H1 (cell line): Measurements from ENCODE around the gene ZNF587B. TPM values are rescaled to one million over a fixed set of nuclear protein-coding genes. Genes with fewer than 3 reads are reported as not detected.

Experiments
- CTCF ChIA-PET: fragments of 300-600 bp; sonication (Branson Sonifier 250); formaldehyde crosslinking; loops from one replicate; lab custom pipeline; 2021; ENCODE audit not compliant: partially characterized antibody; lab: Charles Lee
- POLR2A ChIA-PET: fragments of 300-600 bp; sonication (Branson Sonifier 250); formaldehyde crosslinking; loops from one replicate; lab custom pipeline; 2021; ENCODE audit warnings: inconsistent platforms; ENCODE audit not compliant: partially characterized antibody; lab: Charles Lee
- DNase-seq, 2 experiments: peaks; one replicate each; pipeline versions ENCODE4 v3.0.0 to v3.0.0-alpha.2; 2010 to 2022; ENCODE audit warnings: low spot score in 2 of 2, low read depth in 1 of 2, mixed read lengths in 1 of 2
- FAIRE-seq: peaks from 2 replicates; lab custom pipeline; 2011; peaks lifted over from hg19 to GRCh38; lab: Jason Lieb, UNC
- H2AFZ ChIP-seq: 2 replicates; pipeline ENCODE4 v1.8.1; 2012; ENCODE audit warnings: low read length, inconsistent platforms
- H2AK5ac ChIP-seq: 2 replicates; pipeline ENCODE4 v1.6.1; 2013; ENCODE audit warnings: low read depth, low read length
- H2BK120ac ChIP-seq: replicated peaks from 2 replicates; pipeline ENCODE3; 2013; ENCODE audit warnings: low read depth, low read length, inconsistent platforms
- H2BK12ac ChIP-seq: 2 replicates; pipeline ENCODE4 v1.6.1; 2013; ENCODE audit warnings: low read depth, low read length
- H2BK15ac ChIP-seq: 2 replicates; pipeline ENCODE4 v1.6.1; 2013; ENCODE audit warnings: low read length
- H2BK20ac ChIP-seq: 2 replicates; pipeline ENCODE4 v1.6.1; 2013; ENCODE audit warnings: low read length
- H2BK5ac ChIP-seq: 2 replicates; pipeline ENCODE4 v1.6.1; 2013; ENCODE audit warnings: low read depth, low read length
- H3K14ac ChIP-seq: 2 replicates; pipeline ENCODE4 v1.6.1; 2013; ENCODE audit warnings: inconsistent platforms; ENCODE audit not compliant: insufficient read length
- H3K18ac ChIP-seq: 2 replicates; pipeline ENCODE4 v1.6.1; 2013; ENCODE audit warnings: low read length; ENCODE audit errors: extremely low read depth
- H3K23ac ChIP-seq: 2 replicates; pipeline ENCODE4 v1.6.1; 2013; ENCODE audit warnings: inconsistent platforms; ENCODE audit not compliant: insufficient read length
- H3K23me2 ChIP-seq: 2 replicates; pipeline ENCODE4 v1.6.1; 2013; ENCODE audit warnings: low read depth, low read length
- H3K27ac ChIP-seq: 2 replicates; pipeline ENCODE4 v1.6.1; 2011; ENCODE audit warnings: low read depth, low read length, inconsistent platforms
- H3K27me3 ChIP-seq, 4 experiments: replicated peaks in 1 of 4; 1 replicate in 1 of 4; 2 replicates in 3 of 4; pipeline versions ENCODE4 v1.6.1 to v1.8.1; 2011 to 2013; ENCODE audit warnings: low read length in 3 of 4, mild to moderate bottlenecking in 3 of 4, inconsistent platforms in 2 of 4, mixed read lengths in 2 of 4, moderate library complexity in 1 of 4; ENCODE audit not compliant: control insufficient read depth in 3 of 4, insufficient read depth in 3 of 4; ENCODE audit errors: extremely low read depth in 1 of 4
- H3K36me3 ChIP-seq, 4 experiments: 2 replicates each; pipeline versions ENCODE4 v1.6.1 to v1.8.1; 2011 to 2013; ENCODE audit warnings: mild to moderate bottlenecking in 4 of 4, low read length in 3 of 4, moderate library complexity in 2 of 4, control low read depth in 1 of 4, inconsistent platforms in 1 of 4; ENCODE audit not compliant: insufficient read depth in 4 of 4, control insufficient read depth in 2 of 4
- H3K4ac ChIP-seq: replicated peaks from 2 replicates; pipeline ENCODE3; 2013; ENCODE audit warnings: low read length, low read depth, mixed read lengths, inconsistent platforms; ENCODE audit not compliant: insufficient read length
- H3K4me1 ChIP-seq, 4 experiments: replicated peaks in 1 of 4; 1 replicate in 1 of 4; 2 replicates in 3 of 4; pipeline versions ENCODE4 v1.6.1 to v1.8.1; 2011 to 2013; ENCODE audit warnings: low read length in 3 of 4, inconsistent platforms in 2 of 4, mixed read lengths in 1 of 4; ENCODE audit not compliant: insufficient read depth in 4 of 4, control insufficient read depth in 3 of 4
- H3K4me2 ChIP-seq, 2 experiments: 2 replicates each; pipeline versions ENCODE4 v1.6.1 to v1.8.1; 2011 to 2013; ENCODE audit warnings: low read depth in 2 of 2, low read length in 2 of 2, control low read depth in 1 of 2, inconsistent platforms in 1 of 2, mild to moderate bottlenecking in 1 of 2; ENCODE audit not compliant: insufficient read depth in 1 of 2
- H3K4me3 ChIP-seq, 4 experiments: fragments of 200-600, 300-600 bp in 1 of 4; sonication (generic), shearing (Covaris generic), sonication (Bioruptor Twin) in 1 of 4; 2 replicates each; pipeline versions ENCODE4 v1.5.1 to v1.8.1; 2011 to 2016; ENCODE audit warnings: low read length in 4 of 4, low read depth in 3 of 4, control low read depth in 2 of 4, inconsistent platforms in 2 of 4, mild to moderate bottlenecking in 2 of 4, mixed read lengths in 1 of 4, moderate library complexity in 1 of 4; ENCODE audit not compliant: insufficient read depth in 2 of 4; ENCODE audit errors: extremely low read depth in 1 of 4
- H3K56ac ChIP-seq: replicated peaks from 2 replicates; pipeline ENCODE3; 2013; ENCODE audit warnings: low read depth, mild to moderate bottlenecking, mixed read lengths, low read length, inconsistent platforms; ENCODE audit not compliant: insufficient read length
- H3K79me1 ChIP-seq: 2 replicates; pipeline ENCODE4 v1.6.1; 2013; ENCODE audit warnings: low read depth, low read length, control low read depth
- H3K79me2 ChIP-seq, 2 experiments: 2 replicates each; pipeline versions ENCODE4 v1.6.1 to v1.8.1; 2012 to 2013; ENCODE audit warnings: low read length in 2 of 2, mild to moderate bottlenecking in 2 of 2, inconsistent platforms in 1 of 2; ENCODE audit not compliant: insufficient read depth in 2 of 2, control insufficient read depth in 1 of 2
- H3K9ac ChIP-seq, 4 experiments: replicated peaks in 1 of 4; 1 replicate in 1 of 4; 2 replicates in 3 of 4; pipeline versions ENCODE4 v1.6.1 to v1.8.1; 2011 to 2013; ENCODE audit warnings: low read depth in 3 of 4, low read length in 3 of 4, control low read depth in 2 of 4, mild to moderate bottlenecking in 2 of 4, moderate library complexity in 2 of 4, inconsistent platforms in 1 of 4; ENCODE audit errors: extremely low read depth in 1 of 4
- H3K9me3 ChIP-seq, 2 experiments: 2 replicates each; pipeline versions ENCODE4 v1.6.1 to v1.8.1; 2012 to 2013; ENCODE audit warnings: mild to moderate bottlenecking in 2 of 2, moderate library complexity in 2 of 2, control low read depth in 1 of 2, inconsistent platforms in 1 of 2, low read depth in 1 of 2, low read length in 1 of 2, mixed read lengths in 1 of 2; ENCODE audit not compliant: insufficient read depth in 2 of 2
- H4K20me1 ChIP-seq, 2 experiments: replicated peaks in 1 of 2; 2 replicates each; pipeline versions ENCODE3 to v1.8.1; 2011 to 2013; ENCODE audit warnings: inconsistent platforms in 2 of 2, low read length in 2 of 2, mild to moderate bottlenecking in 1 of 2; ENCODE audit not compliant: insufficient read depth in 2 of 2, control insufficient read depth in 1 of 2
- H4K5ac ChIP-seq: 2 replicates; pipeline ENCODE4 v1.6.1; 2013; ENCODE audit warnings: low read length, low read depth, mixed read lengths, inconsistent platforms; ENCODE audit not compliant: insufficient read length
- H4K8ac ChIP-seq: 2 replicates; pipeline ENCODE4 v1.8.0; 2013; ENCODE audit warnings: mild to moderate bottlenecking, moderate library complexity, low read length, inconsistent platforms; ENCODE audit not compliant: insufficient read depth; ENCODE audit errors: extremely low read depth
- H4K91ac ChIP-seq: replicated peaks from 2 replicates; pipeline ENCODE3; 2013; ENCODE audit warnings: low read length, mixed read lengths, inconsistent platforms; ENCODE audit not compliant: insufficient read length
- BCL11A ChIP-seq, 2 experiments: IDR thresholded peaks; one replicate each; pipeline ENCODE4 v1.6.1; 2011; ENCODE audit warnings: low read depth in 2 of 2, low read length in 2 of 2, mild to moderate bottlenecking in 2 of 2
- CEBPB ChIP-seq: IDR thresholded peaks from 2 replicates; pipeline ENCODE4 v1.6.1; 2012; ENCODE audit warnings: low read depth, low read length
- WGBS, 2 experiments: shearing (Covaris generic) in 1 of 2; methylation state at CpG; one replicate each; pipeline versions ENCODE4 v1.1.6 to v1.1.7; 2013 to 2015; ENCODE audit warnings: low lambda C conversion rate in 2 of 2, mixed read lengths in 2 of 2, inconsistent platforms in 1 of 2, low coverage in 1 of 2, missing lambda C conversion rate in 1 of 2; ENCODE audit not compliant: insufficient replicate concordance in 2 of 2, insufficient coverage in 1 of 2, insufficient read length in 1 of 2; ENCODE audit errors: extremely low coverage in 1 of 2, missing lambda C conversion rate in 1 of 2; 5-methylcytosine and 5-hydroxymethylcytosine counted together
- polyA plus RNA-seq, 7 experiments: library from polyadenylated mRNA; depleted of rRNA in 3 of 7; stranded (reverse) in 5 of 7; unstranded in 2 of 7; fragments of >200 nt in 5 of 7; fragments of 200-250 nt in 2 of 7; gene quantifications; 1 replicate in 5 of 7; 2 replicates in 1 of 7; 4 replicates in 1 of 7; pipeline versions ENCODE4 v1.2.1 to v1.2.3, GENCODE V29; 2011 to 2013; ENCODE audit warnings: missing spikeins in 2 of 7, mixed read lengths in 2 of 7
- total RNA-seq: library from RNA; stranded (reverse); fragmentation: NEBNext Ultra II Directional; extraction: Animal tissue kit (Norgen Biotek cat#: 25700); gene quantifications from 2 replicates; pipeline ENCODE4 v1.2.1, GENCODE V29; 2021

ZNF587B gene
- total and polyA plus RNA-seq, 2 of the 8 experiments (the other 6 are each of a cell fraction or from before 2014, with no cell fraction given): 13.8 to 60.1 TPM

- Histone ChIP-seq H3K56ac (no peak overlapping the region), H4K20me1 (peaks cover 0 to 10% of the 10 kb centered on the region in 2 experiments), H3K9ac (no peak overlapping the region), H2BK15ac (no peak overlapping the region), H3K79me2 (peaks cover 5 to 29% of the 10 kb centered on the region in 2 experiments; a peak in 3 of 4 replicates), H3K14ac (no peak overlapping the region), H2BK20ac (no peak overlapping the region), H2BK12ac (no peak overlapping the region), H2AK5ac (no peak overlapping the region), H3K4me3 (no peak overlapping the region), H3K79me1 (peaks cover 4% of the 10 kb centered on the region; the same call in 1 of the 2 replicates), H4K5ac (no peak overlapping the region), H4K8ac (no peak overlapping the region), H3K36me3 (peaks cover 2 to 11% (median 5%) of the 10 kb centered on the region in 4 experiments; a peak in 5 of 8 replicates), H2AFZ (no peak overlapping the region), H3K4ac (no peak overlapping the region), H3K27ac (no peak overlapping the region), H3K4me2 (no peak overlapping the region), H3K4me1 (peaks cover 3 to 7% (median 5%) of the 10 kb centered on the region in 4 experiments), H3K23me2 (peaks cover 7% of the 10 kb centered on the region), H3K9me3 (no peaks in the 10 kb centered on the region), H3K27me3 (no peaks in the 10 kb centered on the region), H3K18ac (no peak overlapping the region), H2BK5ac (no peak overlapping the region), H4K91ac (no peak overlapping the region), H3K23ac (no peak overlapping the region), H2BK120ac (no peak overlapping the region)
- DNase-seq: no peak
- WGBS, 2 experiments: 88% methylated on average over 7 of the region's 7 CpGs; no CpG with 5 or more reads in 1 of the 2 experiments
- TF ChIP-seq BCL11A (IDR thresholded peaks at IDR 0.05; ENCODE audit: low read depth in 2 of 2, low read length in 2 of 2): no peak
- TF ChIP-seq CEBPB: no peak
- ChIA-PET POLR2A (interaction anchor here (0.5 to 5.6 kb wide), 3 partner anchors 13 to 101 kb away, joined by 3 to 35 read pairs (median 3); no protein-coding TSS in a partner anchor), CTCF (interaction anchor here (0.7 kb wide), 1 partner anchor 99 kb away, joined by 3 read pairs; no protein-coding TSS in a partner anchor)
- no peak for FAIRE-seq
Measured at GRCh38 chr19:57816652-57817051, 13.4 kb upstream of the ZNF587B start.
